ENCODE measurements around the gene ETV7.

Gene ETV7

DNA sequence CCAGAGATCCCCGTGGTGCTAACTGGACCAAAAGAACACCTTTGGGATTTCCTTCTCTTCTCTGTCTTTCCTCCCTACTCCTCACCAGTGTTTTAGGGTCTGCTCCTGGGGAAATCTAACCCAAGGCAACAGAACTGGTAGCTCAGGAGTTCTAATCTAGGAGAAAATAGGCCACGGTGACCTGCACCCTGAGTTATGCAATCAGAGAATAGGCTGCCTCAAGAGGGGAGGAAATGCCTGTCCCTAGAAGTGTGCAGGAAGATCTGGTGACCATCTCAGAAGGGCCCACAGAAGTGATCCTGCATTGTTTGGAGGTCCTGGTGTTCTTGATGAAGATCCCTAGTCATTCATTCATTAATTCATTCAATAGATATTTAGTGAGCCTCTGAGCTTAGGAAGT, 3.4 kb downstream of the ETV7 start:
- peaks cover 15% of the 10 kb centered on the region for H3K4me1 ChIP-seq (ENCODE audit: control insufficient read depth, insufficient read depth, low read depth, low read length)

DNA sequence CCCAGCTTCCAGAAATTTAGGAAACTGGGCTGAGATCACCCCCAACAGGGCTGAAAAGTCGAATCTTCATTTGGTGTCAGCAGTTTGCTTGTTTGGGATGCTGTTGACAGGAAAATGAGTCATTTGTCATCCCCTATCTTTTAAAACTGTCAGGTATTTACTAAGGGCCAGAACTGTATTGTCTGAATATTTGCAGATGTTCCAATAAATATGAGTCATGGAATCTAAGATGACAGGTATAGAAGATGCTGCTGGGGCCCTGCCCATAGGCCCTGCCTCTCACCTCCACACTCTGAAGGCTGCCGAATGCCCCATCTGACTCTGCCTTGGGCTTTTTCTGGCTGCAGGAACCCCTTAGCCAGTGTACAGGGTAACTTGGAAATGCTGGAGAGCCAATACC, 3.9 kb downstream of the ETV7 start:
- no peak overlapping the region for H2BK5ac ChIP-seq (ENCODE audit: low read depth, low read length, poor library complexity, severe bottlenecking)
- no peaks in the 10 kb centered on the region for H3K79me1 ChIP-seq (replicated peaks; ENCODE audit: low read length, poor library complexity, severe bottlenecking)
- H2BK15ac ChIP-seq (ENCODE audit: low read depth, poor library complexity, severe bottlenecking) = no peak overlapping the region
- H3K23ac ChIP-seq (ENCODE audit: low read length in 2 of 2) = no peak overlapping the region
- H4K91ac ChIP-seq (ENCODE audit: low read length) = no peak overlapping the region
- no peak overlapping the region for H2BK120ac ChIP-seq (ENCODE audit: low read depth, low read length)
- no peak for DNase-seq
- H3K4me3 ChIP-seq (ENCODE audit: insufficient read depth in 1 of 2, low read depth in 1 of 2, low read length in 2 of 2) = no peak overlapping the region
- no peak overlapping the region for H3K4ac ChIP-seq (ENCODE audit: low read depth in 1 of 2, low read length in 2 of 2)
- 69% methylated on average over 2 of the region's 2 CpGs for WGBS
- no peak overlapping the region for H3K4me2 ChIP-seq (ENCODE audit: low read length, poor library complexity, severe bottlenecking)
- no peaks in the 10 kb centered on the region for H3K36me3 ChIP-seq (ENCODE audit: control insufficient read depth in 1 of 2, insufficient read depth in 2 of 2, low read depth in 1 of 2, low read length in 2 of 2)
- no peak overlapping the region for H2AK5ac ChIP-seq (ENCODE audit: low read length, severe bottlenecking)
- H3K14ac ChIP-seq (ENCODE audit: low read length in 2 of 2) = no peak overlapping the region
- no peak overlapping the region for H3K9ac ChIP-seq (ENCODE audit: low read length)
- no peak overlapping the region for H4K8ac ChIP-seq (ENCODE audit: low read length)
- H3K4me1 ChIP-seq (ENCODE audit: control insufficient read depth, insufficient read depth, low read depth, low read length) = peaks cover 15% of the 10 kb centered on the region
- no peak overlapping the region for H3K18ac ChIP-seq (ENCODE audit: low read depth in 1 of 2, low read length in 2 of 2)
- H3K9me3 ChIP-seq (ENCODE audit: control insufficient read depth, low read length) = no peaks in the 10 kb centered on the region
- H3K27me3 ChIP-seq (ENCODE audit: control insufficient read depth in 1 of 2, insufficient read depth in 1 of 2, low read length in 2 of 2) = peaks cover 8 to 22% of the 10 kb centered on the region in 2 experiments
- H3K27ac ChIP-seq (ENCODE audit: low read length, poor library complexity, severe bottlenecking) = no peak overlapping the region
- no peak overlapping the region for H2BK12ac ChIP-seq (ENCODE audit: low read length in 2 of 2)
- H2AFZ ChIP-seq (ENCODE audit: low read depth, low read length) = no peak overlapping the region

More for the DNA sequence above, 3.4 kb downstream of the ETV7 start:
- no peak overlapping the region for H3K14ac ChIP-seq (ENCODE audit: low read length in 2 of 2)
- H3K4ac ChIP-seq (ENCODE audit: low read depth in 1 of 2, low read length in 2 of 2) = no peak overlapping the region
- no peaks in the 10 kb centered on the region for H3K9me3 ChIP-seq (ENCODE audit: control insufficient read depth, low read length)
- DNase-seq = no peak
- H2BK120ac ChIP-seq (ENCODE audit: low read depth, low read length) = no peak overlapping the region
- H4K8ac ChIP-seq (ENCODE audit: low read length) = no peak overlapping the region
- H3K4me2 ChIP-seq (ENCODE audit: low read length, poor library complexity, severe bottlenecking) = no peak overlapping the region
- no peak overlapping the region for H3K9ac ChIP-seq (ENCODE audit: low read length)
- no peaks in the 10 kb centered on the region for H3K79me1 ChIP-seq (replicated peaks; ENCODE audit: low read length, poor library complexity, severe bottlenecking)
- H2BK12ac ChIP-seq (ENCODE audit: low read length in 2 of 2) = no peak overlapping the region
- WGBS = 74% methylated on average over 2 of the region's 2 CpGs
- H3K36me3 ChIP-seq (ENCODE audit: control insufficient read depth in 1 of 2, insufficient read depth in 2 of 2, low read depth in 1 of 2, low read length in 2 of 2) = no peaks in the 10 kb centered on the region
- no peak overlapping the region for H2BK15ac ChIP-seq (ENCODE audit: low read depth, poor library complexity, severe bottlenecking)
- H3K4me3 ChIP-seq (ENCODE audit: insufficient read depth in 1 of 2, low read depth in 1 of 2, low read length in 2 of 2) = no peak overlapping the region
- no peak overlapping the region for H3K18ac ChIP-seq (ENCODE audit: low read depth in 1 of 2, low read length in 2 of 2)
- peaks cover 8 to 22% of the 10 kb centered on the region in 2 experiments for H3K27me3 ChIP-seq (ENCODE audit: control insufficient read depth in 1 of 2, insufficient read depth in 1 of 2, low read length in 2 of 2)
- H2BK5ac ChIP-seq (ENCODE audit: low read depth, low read length, poor library complexity, severe bottlenecking) = no peak overlapping the region
- H2AFZ ChIP-seq (ENCODE audit: low read depth, low read length) = no peak overlapping the region
- H3K27ac ChIP-seq (ENCODE audit: low read length, poor library complexity, severe bottlenecking) = no peak overlapping the region
- no peak overlapping the region for H3K23ac ChIP-seq (ENCODE audit: low read length in 2 of 2)
- H2AK5ac ChIP-seq (ENCODE audit: low read length, severe bottlenecking) = no peak overlapping the region
- no peak overlapping the region for H4K91ac ChIP-seq (ENCODE audit: low read length)

DNA sequence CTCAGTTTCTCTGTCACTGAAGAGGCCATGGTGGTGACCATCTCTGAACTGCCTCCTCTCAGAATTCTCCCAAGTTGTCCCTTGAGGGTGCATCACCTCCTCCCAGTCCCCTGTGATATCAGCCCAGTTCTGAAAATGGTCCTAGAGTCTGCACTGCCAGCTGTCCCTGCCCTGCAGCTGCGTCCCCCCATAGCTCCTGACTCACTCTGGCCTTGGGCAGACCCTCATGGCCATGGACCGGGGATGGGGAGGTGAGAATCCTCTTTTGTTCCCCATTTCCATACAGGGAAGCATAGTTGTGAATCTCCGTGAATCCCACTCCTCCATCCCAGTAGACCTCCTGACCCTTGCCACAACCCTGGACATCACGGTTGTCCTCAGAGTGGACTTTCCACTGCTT, 4.5 kb downstream of the ETV7 start:
- Histone ChIP-seq H3K4me3 (ENCODE audit: insufficient read depth in 1 of 2, low read depth in 1 of 2, low read length in 2 of 2) (no peak overlapping the region), H3K27me3 (ENCODE audit: control insufficient read depth in 1 of 2, insufficient read depth in 1 of 2, low read length in 2 of 2) (peaks cover 8 to 16% of the 10 kb centered on the region in 2 experiments), H3K4me2 (ENCODE audit: low read length, poor library complexity, severe bottlenecking) (no peak overlapping the region), H2BK5ac (ENCODE audit: low read depth, low read length, poor library complexity, severe bottlenecking) (no peak overlapping the region), H2AFZ (ENCODE audit: low read depth, low read length) (no peak overlapping the region), H3K9me3 (ENCODE audit: control insufficient read depth, low read length) (no peaks in the 10 kb centered on the region), H2AK5ac (ENCODE audit: low read length, severe bottlenecking) (no peak overlapping the region), H3K4me1 (ENCODE audit: control insufficient read depth, insufficient read depth, low read depth, low read length) (peaks cover 13% of the 10 kb centered on the region), H3K27ac (ENCODE audit: low read length, poor library complexity, severe bottlenecking) (no peak overlapping the region), H3K23ac (ENCODE audit: low read length in 2 of 2) (no peak overlapping the region), H4K91ac (ENCODE audit: low read length) (no peak overlapping the region), H3K36me3 (ENCODE audit: control insufficient read depth in 1 of 2, insufficient read depth in 2 of 2, low read depth in 1 of 2, low read length in 2 of 2) (no peaks in the 10 kb centered on the region), H3K14ac (ENCODE audit: low read length in 2 of 2) (peak overlapping the region in 1 of 2 experiments; percentile 71), H4K8ac (ENCODE audit: low read length) (no peak overlapping the region), H2BK15ac (ENCODE audit: low read depth, poor library complexity, severe bottlenecking) (no peak overlapping the region), H3K79me1 (replicated peaks; ENCODE audit: low read length, poor library complexity, severe bottlenecking) (no peaks in the 10 kb centered on the region), H3K4ac (ENCODE audit: low read depth in 1 of 2, low read length in 2 of 2) (no peak overlapping the region), H2BK12ac (ENCODE audit: low read length in 2 of 2) (peak overlapping the region in 1 of 2 experiments; percentile 57), H3K9ac (ENCODE audit: low read length) (no peak overlapping the region), H2BK120ac (ENCODE audit: low read depth, low read length) (no peak overlapping the region), H3K18ac (ENCODE audit: low read depth in 1 of 2, low read length in 2 of 2) (no peak overlapping the region)
- WGBS = 73% methylated on average over 4 of the region's 4 CpGs
- DNase-seq = no peak

DNA sequence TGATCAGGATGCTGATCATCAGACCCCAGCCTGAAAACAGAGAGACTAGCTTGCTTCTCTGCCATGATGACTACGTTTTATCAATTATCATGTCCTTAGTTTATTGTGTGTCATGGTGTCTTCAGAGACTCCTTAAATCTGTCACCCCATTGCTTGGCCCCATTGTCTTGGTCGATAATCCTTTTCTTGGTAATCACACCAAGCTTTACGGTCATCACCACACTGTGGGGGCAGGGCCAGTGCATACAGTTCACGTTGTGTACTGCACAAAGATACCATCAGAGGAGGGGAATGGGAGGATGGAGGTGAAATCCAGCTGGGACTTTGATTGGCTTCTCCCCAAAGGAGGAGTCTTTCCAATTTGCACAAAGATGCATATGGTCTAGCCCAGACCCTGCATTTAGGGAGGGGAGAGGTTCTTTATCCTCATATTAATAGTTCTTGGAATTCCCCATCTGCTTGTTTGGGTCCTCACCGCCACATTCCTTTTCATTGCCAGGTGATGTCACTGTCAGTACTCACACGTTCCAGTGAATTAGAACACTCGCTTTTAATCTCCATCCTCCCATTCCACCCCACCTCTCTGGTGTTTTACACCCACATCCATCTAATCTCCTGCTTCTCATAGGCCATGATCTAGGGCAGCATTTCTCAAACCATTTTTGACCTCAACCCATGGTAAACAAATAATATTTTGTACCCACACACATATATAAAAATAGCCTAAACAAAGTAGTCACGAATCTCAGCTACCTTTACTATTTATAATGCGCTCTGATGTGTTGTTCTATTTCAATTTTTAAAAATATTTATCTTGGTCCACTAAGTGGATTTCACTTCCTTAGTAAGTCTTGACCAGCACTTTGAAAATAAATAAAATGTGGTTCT, 5.7 kb downstream of the ETV7 start:
- DNase-seq = no peak
- WGBS = 75% methylated on average over 6 of the region's 9 CpGs

More for the DNA sequence above, 5.7 kb downstream of the ETV7 start:
- H2AK5ac ChIP-seq (ENCODE audit: low read length, severe bottlenecking) = no peak overlapping the region
- no peak overlapping the region for H2BK12ac ChIP-seq (ENCODE audit: low read length in 2 of 2)
- no peaks in the 10 kb centered on the region for H3K79me1 ChIP-seq (replicated peaks; ENCODE audit: low read length, poor library complexity, severe bottlenecking)
- no peaks in the 10 kb centered on the region for H3K36me3 ChIP-seq (ENCODE audit: control insufficient read depth in 1 of 2, insufficient read depth in 2 of 2, low read depth in 1 of 2, low read length in 2 of 2)
- no peak overlapping the region for H3K14ac ChIP-seq (ENCODE audit: low read length in 2 of 2)
- no peak overlapping the region for H2BK15ac ChIP-seq (ENCODE audit: low read depth, poor library complexity, severe bottlenecking)
- H3K4ac ChIP-seq (ENCODE audit: low read depth in 1 of 2, low read length in 2 of 2) = no peak overlapping the region
- H3K4me1 ChIP-seq (ENCODE audit: control insufficient read depth, insufficient read depth, low read depth, low read length) = peaks cover under 1% of the 10 kb centered on the region
- H2BK5ac ChIP-seq (ENCODE audit: low read depth, low read length, poor library complexity, severe bottlenecking) = no peak overlapping the region
- H3K9ac ChIP-seq (ENCODE audit: low read length) = no peak overlapping the region
- H2BK120ac ChIP-seq (ENCODE audit: low read depth, low read length) = no peak overlapping the region
- no peak overlapping the region for H3K18ac ChIP-seq (ENCODE audit: low read depth in 1 of 2, low read length in 2 of 2)
- no peak overlapping the region for H3K23ac ChIP-seq (ENCODE audit: low read length in 2 of 2)
- H2AFZ ChIP-seq (ENCODE audit: low read depth, low read length) = no peak overlapping the region
- no peak overlapping the region for H4K91ac ChIP-seq (ENCODE audit: low read length)
- peaks cover 8 to 9% of the 10 kb centered on the region in 2 experiments for H3K27me3 ChIP-seq (ENCODE audit: control insufficient read depth in 1 of 2, insufficient read depth in 1 of 2, low read length in 2 of 2)
- H3K4me3 ChIP-seq (ENCODE audit: insufficient read depth in 1 of 2, low read depth in 1 of 2, low read length in 2 of 2) = no peak overlapping the region
- no peak overlapping the region for H3K27ac ChIP-seq (ENCODE audit: low read length, poor library complexity, severe bottlenecking)
- H3K9me3 ChIP-seq (ENCODE audit: control insufficient read depth, low read length) = no peaks in the 10 kb centered on the region
- H4K8ac ChIP-seq (ENCODE audit: low read length) = no peak overlapping the region
- H3K4me2 ChIP-seq (ENCODE audit: low read length, poor library complexity, severe bottlenecking) = no peak overlapping the region
